Uterus (tissue), 4 donors: Measurements from ENCODE around the gene WBP2. TPM values are rescaled to one million over a fixed set of nuclear protein-coding genes. Genes with fewer than 3 reads are reported as not detected.

Experiments
- DNase-seq, 2 donors: peaks; one replicate each; pipeline ENCODE4 v3.0.0-alpha.2; 2019 to 2020
- H3K27ac ChIP-seq, 2 donors: fragments of 200-600 bp; sonication (generic); 1 replicate in 1 of 2; 2 replicates in 1 of 2; pipeline ENCODE4 v1.5.1; 2016 to 2018
- H3K27me3 ChIP-seq, 2 donors: fragments of 200-600 bp; sonication (generic); one replicate each; pipeline ENCODE4 v1.5.1; 2018 to 2019; ENCODE audit warnings: control low read depth in 1 of 2
- H3K36me3 ChIP-seq, 2 donors: fragments of 200-600 bp; sonication (generic); one replicate each; pipeline ENCODE4 v1.5.1; 2019; ENCODE audit warnings: control low read depth in 1 of 2
- H3K4me1 ChIP-seq, 2 donors: fragments of 200-600 bp; sonication (generic); one replicate each; pipeline ENCODE4 v1.5.1; 2018 to 2019; ENCODE audit warnings: control low read depth in 1 of 2
- H3K4me3 ChIP-seq, 2 donors: fragments of 200-600 bp; sonication (generic); 1 replicate in 1 of 2; 2 replicates in 1 of 2; pipeline ENCODE4 v1.5.1; 2018 to 2019; ENCODE audit warnings: mild to moderate bottlenecking in 1 of 2
- H3K9me3 ChIP-seq, 2 donors: fragments of 200-600 bp; sonication (generic); one replicate each; pipeline ENCODE4 v1.5.1; 2019; ENCODE audit warnings: control low read depth in 1 of 2
- POLR2A ChIP-seq, 2 donors: fragments of 450-650 bp; IDR thresholded peaks; one replicate each; pipeline ENCODE4 v1.6.1; 2016; ENCODE audit warnings: antibody characterized with exemption in 2 of 2, mild to moderate bottlenecking in 1 of 2, moderate library complexity in 1 of 2
- intact Hi-C: fragments of 100-400 bp; cut with DNase I; formaldehyde crosslinking; loops from one replicate; pipeline ENCODE4 v1.15.1; 2023; ENCODE audit warnings: low total_unique reads
- total RNA-seq, 4 donors: library from RNA; depleted of rRNA in 3 of 4; stranded (reverse); fragments of >200 nt in 3 of 4; gene quantifications; one replicate each; pipeline versions ENCODE4 v1.1.0 to v1.2.4, GENCODE V29; 2014 to 2023
- TF ChIP-seq, protein P1 (sequence below), 4 experiments: fragments of 200-600 bp in 2 of 4; fragments of 450-650 bp in 2 of 4; sonication (generic) in 2 of 4; IDR thresholded peaks; one replicate each; pipeline ENCODE4 v1.5.1; 2016 to 2019; ENCODE audit warnings: antibody characterized with exemption in 4 of 4, mild to moderate bottlenecking in 2 of 4, moderate library complexity in 1 of 4
- donor health status: DM: yes; HTN: yes; CAD: no.

WBP2 gene
- total RNA-seq, 4 donors from 2014 or later = 19.7 to 115 (median 34.5) TPM

DNA sequence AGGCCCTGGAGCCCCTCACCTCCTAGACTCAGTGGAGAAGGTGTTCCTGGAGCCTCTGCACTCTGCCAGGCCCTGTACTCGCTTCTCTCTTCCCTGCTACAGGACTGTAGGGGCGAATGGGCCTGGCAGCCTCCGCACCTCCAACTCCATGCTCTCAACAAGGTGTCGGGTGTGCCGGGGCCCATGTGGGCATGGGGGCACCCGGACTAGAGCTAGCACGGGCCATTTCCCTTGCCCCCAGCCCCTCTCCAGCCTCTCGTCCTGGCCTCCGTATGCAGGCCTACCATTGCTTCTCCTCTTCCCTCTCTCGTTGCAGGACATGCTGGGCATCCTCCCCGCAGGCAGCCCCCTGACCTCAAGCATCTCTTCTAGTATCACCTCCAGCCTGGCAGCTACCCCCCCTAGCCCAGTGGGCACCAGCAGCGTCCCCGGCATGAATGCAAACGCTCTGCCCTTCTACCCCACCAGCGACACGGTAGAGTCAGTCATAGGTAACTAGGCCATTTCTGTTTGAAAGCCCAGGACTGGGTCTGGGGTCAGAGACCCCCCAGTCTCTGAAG is 36.7 kb downstream of the WBP2 start:
- no peak overlapping the region for H3K27ac ChIP-seq
- no peaks in the 10 kb centered on the region for H3K9me3 ChIP-seq
- H3K27me3 ChIP-seq = no peaks in the 10 kb centered on the region
- no peak for TF ChIP-seq POLR2A (IDR thresholded peaks at IDR 0.05)
- TF ChIP-seq, protein P1, sequence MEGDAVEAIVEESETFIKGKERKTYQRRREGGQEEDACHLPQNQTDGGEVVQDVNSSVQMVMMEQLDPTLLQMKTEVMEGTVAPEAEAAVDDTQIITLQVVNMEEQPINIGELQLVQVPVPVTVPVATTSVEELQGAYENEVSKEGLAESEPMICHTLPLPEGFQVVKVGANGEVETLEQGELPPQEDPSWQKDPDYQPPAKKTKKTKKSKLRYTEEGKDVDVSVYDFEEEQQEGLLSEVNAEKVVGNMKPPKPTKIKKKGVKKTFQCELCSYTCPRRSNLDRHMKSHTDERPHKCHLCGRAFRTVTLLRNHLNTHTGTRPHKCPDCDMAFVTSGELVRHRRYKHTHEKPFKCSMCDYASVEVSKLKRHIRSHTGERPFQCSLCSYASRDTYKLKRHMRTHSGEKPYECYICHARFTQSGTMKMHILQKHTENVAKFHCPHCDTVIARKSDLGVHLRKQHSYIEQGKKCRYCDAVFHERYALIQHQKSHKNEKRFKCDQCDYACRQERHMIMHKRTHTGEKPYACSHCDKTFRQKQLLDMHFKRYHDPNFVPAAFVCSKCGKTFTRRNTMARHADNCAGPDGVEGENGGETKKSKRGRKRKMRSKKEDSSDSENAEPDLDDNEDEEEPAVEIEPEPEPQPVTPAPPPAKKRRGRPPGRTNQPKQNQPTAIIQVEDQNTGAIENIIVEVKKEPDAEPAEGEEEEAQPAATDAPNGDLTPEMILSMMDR (IDR thresholded peaks at IDR 0.05) = no peak
- intact Hi-C loops = no loop called here
- no peak overlapping the region for H3K4me3 ChIP-seq
- peaks cover 0 to 5% of the 10 kb centered on the region in 2 donors for H3K4me1 ChIP-seq
- no peaks in the 10 kb centered on the region for H3K36me3 ChIP-seq
- no peak for DNase-seq

DNA sequence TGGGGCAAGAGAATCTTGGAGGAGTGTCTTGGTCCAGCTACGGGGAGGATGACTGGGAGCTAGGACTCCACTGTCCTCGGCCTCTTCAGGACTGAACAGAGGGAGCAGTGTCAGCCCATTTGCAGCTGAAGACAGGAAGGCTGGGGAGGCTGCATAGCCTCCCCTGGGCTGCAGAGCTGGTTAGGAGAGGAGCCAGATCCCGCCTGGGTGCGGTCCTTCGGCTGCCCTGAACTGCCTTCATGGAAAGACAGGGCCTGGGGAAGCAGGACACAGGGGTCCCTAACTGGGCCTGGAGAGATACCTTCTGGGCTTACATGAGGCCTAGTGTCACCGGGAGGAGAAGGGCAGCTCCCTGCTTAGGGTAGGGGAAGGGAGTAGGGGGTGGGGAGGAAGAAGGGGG is 37.6 kb downstream of the WBP2 start:
- no peaks in the 10 kb centered on the region for H3K9me3 ChIP-seq
- TF ChIP-seq POLR2A (IDR thresholded peaks at IDR 0.05) = no peak
- TF ChIP-seq, protein P1 (IDR thresholded peaks at IDR 0.05) = no peak
- no peak overlapping the region for H3K27ac ChIP-seq
- no peak overlapping the region for H3K4me3 ChIP-seq
- no peak for DNase-seq
- peaks cover 0 to 5% of the 10 kb centered on the region in 2 donors for H3K4me1 ChIP-seq
- H3K36me3 ChIP-seq = no peaks in the 10 kb centered on the region
- intact Hi-C loops = no loop called here
- H3K27me3 ChIP-seq = no peaks in the 10 kb centered on the region

DNA sequence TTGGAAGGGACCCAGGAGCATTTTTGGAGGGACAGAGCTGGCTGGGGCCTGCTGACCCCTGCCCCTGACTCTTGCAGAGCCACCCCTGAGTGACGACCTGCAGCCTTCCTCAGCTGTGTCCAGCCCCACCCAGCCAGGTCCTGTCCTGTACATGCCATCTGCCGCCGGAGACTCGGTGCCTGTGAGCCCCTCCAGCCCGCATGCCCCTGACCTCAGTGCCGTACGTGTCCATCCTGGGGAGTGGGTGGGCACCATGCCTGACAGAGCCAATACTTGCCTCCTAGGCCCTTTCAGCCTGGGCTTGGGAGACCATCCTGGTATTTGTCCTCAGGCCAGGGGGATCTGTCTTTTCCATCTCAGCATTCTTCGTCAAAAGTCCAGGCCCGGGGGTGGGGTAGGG is 38.4 kb downstream of the WBP2 start:
- Histone ChIP-seq H3K4me1 (no peaks in the 10 kb centered on the region), H3K9me3 (no peaks in the 10 kb centered on the region), H3K36me3 (no peaks in the 10 kb centered on the region), H3K4me3 (no peak overlapping the region), H3K27me3 (no peaks in the 10 kb centered on the region), H3K27ac (no peak overlapping the region)
- TF ChIP-seq POLR2A (IDR thresholded peaks at IDR 0.05) = no peak
- TF ChIP-seq, protein P1 (IDR thresholded peaks at IDR 0.05) = no peak
- intact Hi-C loops = no loop called here
- no peak for DNase-seq

DNA sequence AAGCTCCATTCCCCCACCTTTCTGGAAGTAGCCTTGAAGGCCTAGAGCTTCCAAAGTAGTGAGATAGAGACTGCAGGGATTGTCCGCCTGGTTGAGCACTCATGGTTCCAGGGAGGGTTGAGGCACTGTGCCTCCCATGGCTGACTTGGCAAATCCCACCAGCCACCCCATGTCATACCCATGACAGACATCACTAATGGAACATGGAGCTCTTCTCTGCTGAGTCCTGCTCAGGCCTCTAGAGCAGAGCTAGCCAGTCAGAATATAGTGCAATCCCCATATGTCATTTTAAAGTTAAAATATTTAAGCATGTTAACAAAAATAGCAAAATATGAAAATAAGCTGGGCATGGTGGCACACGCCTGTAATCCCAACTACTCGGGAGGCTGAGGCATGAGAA is 39.7 kb downstream of the WBP2 start:
- intact Hi-C loops = no loop called here
- DNase-seq = no peak
- no peaks in the 10 kb centered on the region for H3K27me3 ChIP-seq
- H3K4me1 ChIP-seq = no peaks in the 10 kb centered on the region
- no peak overlapping the region for H3K27ac ChIP-seq
- no peaks in the 10 kb centered on the region for H3K9me3 ChIP-seq
- TF ChIP-seq, protein P1 (IDR thresholded peaks at IDR 0.05) = no peak
- no peak for TF ChIP-seq POLR2A (IDR thresholded peaks at IDR 0.05)
- H3K4me3 ChIP-seq = no peak overlapping the region
- H3K36me3 ChIP-seq = no peaks in the 10 kb centered on the region

DNA sequence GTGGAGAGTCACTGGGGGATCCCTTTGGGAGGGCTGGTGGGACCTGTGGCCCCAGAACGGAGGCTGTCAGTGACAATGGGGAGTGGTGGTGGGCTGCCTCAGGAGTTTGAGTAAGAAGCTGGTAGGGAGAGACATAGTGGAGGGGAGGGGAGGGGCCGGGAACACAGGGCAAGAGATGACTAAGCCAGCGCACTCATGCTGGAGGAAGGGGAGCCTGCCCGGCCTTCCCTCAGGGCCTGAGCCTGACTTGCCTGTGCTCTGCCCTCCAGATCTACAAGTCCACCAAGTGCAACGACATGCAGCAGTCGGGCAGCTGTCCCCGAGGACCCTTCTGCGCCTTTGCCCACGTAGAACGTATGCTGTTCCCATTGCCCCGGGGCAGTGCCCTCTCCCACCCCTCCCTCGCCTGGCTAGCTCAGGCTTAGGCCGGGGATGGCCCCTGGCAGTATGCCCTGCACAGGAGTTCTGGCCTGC is 40.2 kb downstream of the WBP2 start:
- no peak for DNase-seq
- no peaks in the 10 kb centered on the region for H3K9me3 ChIP-seq
- TF ChIP-seq, protein P1 (IDR thresholded peaks at IDR 0.05) = no peak
- TF ChIP-seq POLR2A (IDR thresholded peaks at IDR 0.05) = no peak

More for the DNA sequence above, 40.2 kb downstream of the WBP2 start:
- no peaks in the 10 kb centered on the region for H3K4me1 ChIP-seq
- no peak overlapping the region for H3K27ac ChIP-seq
- intact Hi-C loops = no loop called here
- no peaks in the 10 kb centered on the region for H3K27me3 ChIP-seq
- no peaks in the 10 kb centered on the region for H3K36me3 ChIP-seq
- H3K4me3 ChIP-seq = no peak overlapping the region
